Esophagus muscularis mucosa (tissue), 4 donors: ENCODE measurements around the gene SLX4.

ENCODE experiments used
- EP300 ChIP-seq: sonication (generic); formaldehyde crosslinking; IDR thresholded peaks from one replicate; pipeline ENCODE4 v1.6.1; 2017; ENCODE audit warnings: antibody characterized with exemption
- POLR2A ChIP-seq: fragments of 450-650 bp; IDR thresholded peaks from one replicate; pipeline ENCODE4 v1.6.1; 2017; ENCODE audit warnings: antibody characterized with exemption, moderate library complexity, mild to moderate bottlenecking, low read depth
- TF ChIP-seq, protein P1 (sequence below), 3 experiments: fragments of 200-600 bp in 2 of 3; fragments of 450-650 bp in 1 of 3; sonication (generic) in 2 of 3; IDR thresholded peaks; one replicate each; pipeline ENCODE4 v1.5.1; 2017 to 2019; ENCODE audit warnings: antibody characterized with exemption in 3 of 3, mild to moderate bottlenecking in 2 of 3, moderate library complexity in 1 of 3

DNA sequence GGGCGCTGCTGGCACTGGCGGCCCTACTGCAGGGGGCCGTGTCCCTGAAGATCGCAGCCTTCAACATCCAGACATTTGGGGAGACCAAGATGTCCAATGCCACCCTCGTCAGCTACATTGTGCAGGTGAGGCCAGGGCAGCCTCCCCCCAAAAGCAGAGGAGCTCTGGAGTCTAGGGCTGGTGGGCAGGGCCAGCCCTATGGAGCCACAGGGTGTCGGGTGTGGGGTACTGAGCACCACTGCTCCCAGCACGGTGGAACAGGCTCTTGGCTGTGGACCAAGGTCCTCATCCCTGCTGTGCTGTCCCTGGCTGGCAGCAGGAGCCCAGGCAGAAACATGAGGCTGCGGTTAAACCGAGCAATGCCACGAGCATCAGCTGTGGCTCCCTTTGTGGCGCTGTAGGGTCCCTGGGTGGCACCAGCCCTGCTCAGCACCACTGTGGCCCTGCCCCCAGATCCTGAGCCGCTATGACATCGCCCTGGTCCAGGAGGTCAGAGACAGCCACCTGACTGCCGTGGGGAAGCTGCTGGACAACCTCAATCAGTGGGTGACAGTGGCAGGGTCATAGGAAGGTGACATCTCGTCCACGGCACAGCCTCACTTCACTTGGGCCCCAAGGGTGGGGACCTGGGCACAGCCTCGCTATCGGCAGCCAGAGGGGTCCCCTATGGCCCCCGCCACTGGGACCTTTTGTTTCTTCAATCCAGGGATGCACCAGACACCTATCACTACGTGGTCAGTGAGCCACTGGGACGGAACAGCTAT is 44.2 kb upstream of the SLX4 start:
- TF ChIP-seq, protein P1, sequence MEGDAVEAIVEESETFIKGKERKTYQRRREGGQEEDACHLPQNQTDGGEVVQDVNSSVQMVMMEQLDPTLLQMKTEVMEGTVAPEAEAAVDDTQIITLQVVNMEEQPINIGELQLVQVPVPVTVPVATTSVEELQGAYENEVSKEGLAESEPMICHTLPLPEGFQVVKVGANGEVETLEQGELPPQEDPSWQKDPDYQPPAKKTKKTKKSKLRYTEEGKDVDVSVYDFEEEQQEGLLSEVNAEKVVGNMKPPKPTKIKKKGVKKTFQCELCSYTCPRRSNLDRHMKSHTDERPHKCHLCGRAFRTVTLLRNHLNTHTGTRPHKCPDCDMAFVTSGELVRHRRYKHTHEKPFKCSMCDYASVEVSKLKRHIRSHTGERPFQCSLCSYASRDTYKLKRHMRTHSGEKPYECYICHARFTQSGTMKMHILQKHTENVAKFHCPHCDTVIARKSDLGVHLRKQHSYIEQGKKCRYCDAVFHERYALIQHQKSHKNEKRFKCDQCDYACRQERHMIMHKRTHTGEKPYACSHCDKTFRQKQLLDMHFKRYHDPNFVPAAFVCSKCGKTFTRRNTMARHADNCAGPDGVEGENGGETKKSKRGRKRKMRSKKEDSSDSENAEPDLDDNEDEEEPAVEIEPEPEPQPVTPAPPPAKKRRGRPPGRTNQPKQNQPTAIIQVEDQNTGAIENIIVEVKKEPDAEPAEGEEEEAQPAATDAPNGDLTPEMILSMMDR (IDR thresholded peaks at IDR 0.05) = no peak
- TF ChIP-seq POLR2A = no peak
- no peak for TF ChIP-seq EP300
